Activated CD4-positive, alpha-beta T cell treated with anti-CD3 and anti-CD28 coated beads for 36 hours (primary cell): Measurements from ENCODE around the gene MYOT. TPM values are rescaled to one million over a fixed set of nuclear protein-coding genes. Genes with fewer than 3 reads are reported as not detected.
"Not testable (repeated sequence)": the region's sequence is repeated elsewhere in the genome, so short reads cannot be mapped to it uniquely, and the experiment has no call there.

Source experiments
- ATAC-seq: fragments of 200-7000 bp; cut with Tn5 transposase; one replicate; pipeline ENCODE4 v1.10.0; 2021; ENCODE audit warnings: mild to moderate bottlenecking, moderate library complexity
- CTCF ChIA-PET: fragments of 350-600 bp; sonication (Branson Sonifier 250); formaldehyde crosslinking; loops from one replicate; lab custom pipeline; 2021; ENCODE audit warnings: antibody characterized with exemption; lab: Charles Lee
- POLR2A ChIA-PET: fragments of 350-600 bp; sonication (Branson Sonifier 250); formaldehyde crosslinking; loops from one replicate; lab custom pipeline; 2021; ENCODE audit warnings: antibody characterized with exemption, inconsistent platforms; lab: Charles Lee
- DNase-seq: peaks from one replicate; pipeline ENCODE4 v3.0.0-alpha.2; 2020
- H3K27ac Mint-ChIP-seq: one replicate; pipeline ENCODE4 v1.8.0; 2021; ENCODE audit warnings: mixed read lengths
- H3K27me3 Mint-ChIP-seq: one replicate; pipeline ENCODE4 v1.8.0; 2021; ENCODE audit warnings: mixed read lengths
- H3K36me3 Mint-ChIP-seq: one replicate; pipeline ENCODE4 v1.8.0; 2021; ENCODE audit warnings: low read depth, mixed read lengths
- H3K4me1 Mint-ChIP-seq: one replicate; pipeline ENCODE4 v1.8.0; 2021; ENCODE audit warnings: mixed read lengths
- H3K4me3 Mint-ChIP-seq: one replicate; pipeline ENCODE4 v1.8.0; 2021; ENCODE audit warnings: mild to moderate bottlenecking, moderate library complexity, mixed read lengths
- H3K9me3 Mint-ChIP-seq: one replicate; pipeline ENCODE4 v1.8.0; 2021; ENCODE audit warnings: low read depth, mixed read lengths
- intact Hi-C, 2 experiments: fragments of 100-400 bp; cut with DNase I in 1 of 2; cut with micrococcal nuclease in 1 of 2; formaldehyde crosslinking; loops; one replicate each; pipeline versions ENCODE4 v1.14.2 to v1.15.1; 2022 to 2024; cut with DNase I, micrococcal nuclease
- total RNA-seq, 2 experiments: library from RNA; stranded (reverse); gene quantifications; one replicate each; pipeline ENCODE4 v1.2.3, GENCODE V29; 2021

MYOT gene
- total RNA-seq, 2 experiments from 2014 or later = not detected

DNA sequence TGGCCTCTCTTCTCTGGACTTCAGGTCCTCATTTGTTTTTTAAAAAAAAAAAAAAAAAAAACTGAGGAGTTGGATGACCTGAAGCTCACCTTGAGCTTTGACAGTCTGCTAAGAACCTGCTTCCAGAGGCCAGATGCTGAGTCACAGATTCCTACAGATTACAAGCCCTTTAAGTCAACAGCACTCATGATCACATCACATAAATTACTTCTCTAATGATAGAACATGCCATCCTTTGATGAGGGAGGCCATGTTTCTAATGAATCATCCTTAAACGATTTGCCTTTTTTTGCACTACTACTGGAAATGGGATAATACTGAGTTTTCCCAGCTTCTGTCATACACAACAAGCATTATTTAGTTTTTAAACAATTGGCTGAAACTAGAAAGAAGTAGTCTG is 34.2 kb upstream of the MYOT start:
- Mint-ChIP-seq H3K27me3 (no peaks in the 10 kb centered on the region), H3K4me1 (no peaks in the 10 kb centered on the region), H3K36me3 (no peaks in the 10 kb centered on the region), H3K4me3 (no peak overlapping the region), H3K27ac (no peak overlapping the region), H3K9me3 (no peaks in the 10 kb centered on the region)
- DNase-seq = no peak
- intact Hi-C loops = no loop called here
- no peak for ATAC-seq
- ChIA-PET CTCF (interaction anchor here (0.6 kb wide), 1 partner anchor 21 kb away, joined by 3 read pairs; no protein-coding TSS in a partner anchor), POLR2A (no interaction called here)

GRCh38 chr5:137834498-137835049 is 33.1 kb upstream of the MYOT start:
- ATAC-seq (no peak), DNase-seq (no peak)
- Mint-ChIP-seq H3K4me1 (no peaks in the 10 kb centered on the region), H3K27ac (no peak overlapping the region), H3K9me3 (no peaks in the 10 kb centered on the region), H3K27me3 (no peaks in the 10 kb centered on the region), H3K36me3 (no peaks in the 10 kb centered on the region), H3K4me3 (no peak overlapping the region)
- ChIA-PET POLR2A (no interaction called here), CTCF (no interaction called here)
- intact Hi-C loops = no loop called here

DNA sequence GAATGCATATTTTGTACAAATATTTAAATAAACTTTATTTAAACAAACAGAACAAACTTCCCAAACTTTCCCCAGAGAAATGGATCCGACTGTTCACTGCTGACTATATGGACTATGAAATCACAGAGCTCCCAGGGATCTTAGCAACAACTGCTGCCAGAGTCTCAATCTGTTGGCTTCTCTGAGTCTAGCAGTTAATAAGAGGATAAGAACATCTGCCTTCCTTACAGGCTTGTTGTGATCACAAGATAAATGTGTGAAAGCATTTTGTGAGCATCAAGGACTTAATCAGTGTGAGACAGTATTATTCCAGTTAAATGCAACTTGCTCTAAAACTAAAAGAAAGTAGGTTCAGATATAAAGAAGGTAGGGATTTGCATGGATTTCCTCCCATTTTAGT is 31.4 kb upstream of the MYOT start:
- no peaks in the 10 kb centered on the region for H3K9me3 Mint-ChIP-seq

GRCh38 chr5:137836997-137837396 is 30.7 kb upstream of the MYOT start:
- intact Hi-C loops = no loop called here
- ATAC-seq (no peak), DNase-seq (no peak)
- Mint-ChIP-seq H3K27ac (no peak overlapping the region), H3K4me1 (no peaks in the 10 kb centered on the region), H3K4me3 (no peak overlapping the region), H3K27me3 (no peaks in the 10 kb centered on the region), H3K9me3 (no peaks in the 10 kb centered on the region), H3K36me3 (no peaks in the 10 kb centered on the region)
- POLR2A ChIA-PET = no interaction called here
- CTCF ChIA-PET = interaction anchor here (1.6 kb wide), 1 partner anchor 12 kb away, joined by 3 read pairs; no protein-coding TSS in a partner anchor

More for the DNA sequence above, 31.4 kb upstream of the MYOT start:
- Mint-ChIP-seq H3K4me3 (no peak overlapping the region), H3K4me1 (no peaks in the 10 kb centered on the region), H3K36me3 (no peaks in the 10 kb centered on the region), H3K27ac (no peak overlapping the region), H3K27me3 (no peaks in the 10 kb centered on the region)
- POLR2A ChIA-PET = no interaction called here
- intact Hi-C loops = no loop called here
- CTCF ChIA-PET = no interaction called here
- ATAC-seq = no peak
- no peak for DNase-seq

GRCh38 chr5:137837491-137838394 is 29.9 kb upstream of the MYOT start:
- DNase-seq (no peak), ATAC-seq (no peak)
- Mint-ChIP-seq H3K4me1 (no peaks in the 10 kb centered on the region), H3K36me3 (no peaks in the 10 kb centered on the region), H3K4me3 (no peak overlapping the region), H3K27me3 (no peaks in the 10 kb centered on the region), H3K27ac (no peak overlapping the region), H3K9me3 (no peaks in the 10 kb centered on the region)
- CTCF ChIA-PET = interaction anchor here (1.6 kb wide), 1 partner anchor 13 kb away, joined by 3 read pairs; no protein-coding TSS in a partner anchor
- intact Hi-C loops = no loop called here
- POLR2A ChIA-PET = no interaction called here

- no peak overlapping the region for H3K4me3 Mint-ChIP-seq
- H3K27me3 Mint-ChIP-seq = no peaks in the 10 kb centered on the region
- no peaks in the 10 kb centered on the region for H3K36me3 Mint-ChIP-seq
- H3K9me3 Mint-ChIP-seq = no peaks in the 10 kb centered on the region
- ChIA-PET POLR2A (no interaction called here), CTCF (interaction anchor here (0.7 kb wide), 1 partner anchor 32 kb away, joined by 3 read pairs; no protein-coding TSS in a partner anchor)
- DNase-seq = no peak
- no peaks in the 10 kb centered on the region for H3K4me1 Mint-ChIP-seq
- H3K27ac Mint-ChIP-seq = no peak overlapping the region
- no peak for ATAC-seq
- intact Hi-C loops = no loop called here
Measured at GRCh38 chr5:137838976-137839375, 28.7 kb upstream of the MYOT start.

DNA sequence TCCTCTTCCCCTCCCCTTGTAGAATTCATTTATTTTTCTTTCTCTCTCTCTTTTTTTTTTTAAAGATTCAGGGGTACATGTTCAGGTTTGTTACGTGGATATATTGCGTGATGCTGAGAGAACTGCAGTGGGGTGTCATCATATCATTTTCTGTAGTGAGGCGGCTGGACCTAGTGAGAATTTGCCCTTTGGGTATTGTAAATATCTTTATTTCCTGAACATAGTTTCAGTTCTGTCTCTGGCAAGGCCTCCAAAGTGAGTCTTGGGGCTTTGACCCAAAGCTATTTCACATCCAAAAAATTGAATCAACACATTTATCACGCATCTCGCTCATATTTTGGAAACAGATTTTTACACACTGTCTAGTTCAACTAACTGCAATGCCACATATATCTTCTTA is 25.4 kb upstream of the MYOT start:
- intact Hi-C loops = no loop called here
- Mint-ChIP-seq H3K36me3 (peaks cover 3% of the 10 kb centered on the region), H3K27me3 (no peaks in the 10 kb centered on the region), H3K27ac (no peak overlapping the region), H3K4me3 (no peak overlapping the region), H3K9me3 (no peaks in the 10 kb centered on the region), H3K4me1 (no peaks in the 10 kb centered on the region)
- no peak for DNase-seq
- no peak for ATAC-seq
- POLR2A ChIA-PET = interaction anchor here (0.6 kb wide), 1 partner anchor 224 kb away, joined by 3 read pairs; no protein-coding TSS in a partner anchor
- CTCF ChIA-PET = interaction anchor here (1.2 kb wide), 1 partner anchor 17 kb away, joined by 3 read pairs; no protein-coding TSS in a partner anchor

- no peak overlapping the region for H3K4me3 Mint-ChIP-seq
- ChIA-PET POLR2A (no interaction called here), CTCF (no interaction called here)
- peaks cover 3% of the 10 kb centered on the region for H3K36me3 Mint-ChIP-seq
- ATAC-seq (no peak), DNase-seq (no peak)
- no peaks in the 10 kb centered on the region for H3K4me1 Mint-ChIP-seq
- H3K27ac Mint-ChIP-seq = no peak overlapping the region
- H3K9me3 Mint-ChIP-seq = no peaks in the 10 kb centered on the region
- H3K27me3 Mint-ChIP-seq = no peaks in the 10 kb centered on the region
- intact Hi-C loops = no loop called here
Measured at GRCh38 chr5:137843676-137844299, 23.9 kb upstream of the MYOT start.

DNA sequence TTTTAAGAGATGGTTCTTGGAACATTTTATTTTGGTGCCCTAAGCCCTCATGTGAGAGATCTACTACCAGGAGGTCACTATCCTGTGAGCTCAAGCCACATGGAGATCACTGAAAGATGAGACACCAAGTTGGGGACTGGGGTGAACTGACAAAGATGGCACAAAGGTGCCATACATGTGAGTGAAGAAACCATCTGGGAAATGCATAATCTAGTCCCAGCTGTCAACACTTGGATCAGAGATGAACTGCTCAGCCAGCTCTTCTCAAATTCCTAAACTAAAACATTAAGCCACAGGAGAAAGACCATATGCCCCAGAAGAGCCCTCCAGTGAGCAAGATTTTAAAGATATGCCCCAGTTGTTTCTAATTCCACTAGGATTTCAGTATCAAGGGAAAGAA is 22.2 kb upstream of the MYOT start:
- no peak for ATAC-seq
- Mint-ChIP-seq H3K27me3 (no peaks in the 10 kb centered on the region), H3K36me3 (peaks cover 3% of the 10 kb centered on the region), H3K4me1 (no peaks in the 10 kb centered on the region), H3K9me3 (no peaks in the 10 kb centered on the region), H3K4me3 (no peak overlapping the region), H3K27ac (no peak overlapping the region)
- no peak for DNase-seq
- intact Hi-C loops = no loop called here
- ChIA-PET POLR2A (no interaction called here), CTCF (interaction anchor here (0.6 to 1.2 kb wide), 6 partner anchors 13 to 231 kb away, joined by 3 to 4 read pairs (median 4); no protein-coding TSS in a partner anchor)

- ChIA-PET POLR2A (no interaction called here), CTCF (interaction anchor here (0.6 to 1.6 kb wide), 2 partner anchors 46 to 106 kb away, joined by 3 read pairs; no protein-coding TSS in a partner anchor)
- H3K27ac Mint-ChIP-seq = no peak overlapping the region
- no peak overlapping the region for H3K4me3 Mint-ChIP-seq
- DNase-seq = no peak
- no peaks in the 10 kb centered on the region for H3K4me1 Mint-ChIP-seq
- H3K9me3 Mint-ChIP-seq = no peaks in the 10 kb centered on the region
- ATAC-seq = no peak
- H3K36me3 Mint-ChIP-seq = peaks cover 6% of the 10 kb centered on the region
- intact Hi-C loops = no loop called here
- H3K27me3 Mint-ChIP-seq = no peaks in the 10 kb centered on the region
Measured at GRCh38 chr5:137847687-137848086, 20.0 kb upstream of the MYOT start.

- H3K27ac Mint-ChIP-seq, POLR2A ChIA-PET, H3K9me3 Mint-ChIP-seq, DNase-seq, H3K36me3 Mint-ChIP-seq, CTCF ChIA-PET, intact Hi-C loops, ATAC-seq, H3K27me3 Mint-ChIP-seq, H3K4me3 Mint-ChIP-seq, H3K4me1 Mint-ChIP-seq: not testable (repeated sequence)
Measured at GRCh38 chr5:137853165-137853564, 14.5 kb upstream of the MYOT start.
